AG04450 (cell line): ENCODE measurements around the gene PBX2. TPM values are rescaled to one million over a fixed set of nuclear protein-coding genes. Genes with fewer than 3 reads are reported as not detected.

Source experiments
- CTCF ChIA-PET: fragments of 300-600, 350-600 bp; formaldehyde crosslinking; extraction: SDS; loops from one replicate; lab custom pipeline; 2022; ENCODE audit warnings: antibody characterized with exemption, inconsistent platforms; lab: Charles Lee
- POLR2A ChIA-PET: fragments of 350-600 bp; formaldehyde crosslinking; extraction: SDS; loops from one replicate; lab custom pipeline; 2021; ENCODE audit warnings: antibody characterized with exemption, inconsistent platforms; lab: Yijun Ruan, JAX
- DNase-seq: peaks from one replicate; pipeline ENCODE4 v3.0.0-alpha.2; 2011; ENCODE audit warnings: low read depth, low spot score
- H3K27ac ChIP-seq: one replicate; pipeline ENCODE4 v1.5.1; 2012; ENCODE audit warnings: low read depth, low read length, control low read depth
- H3K27me3 ChIP-seq: one replicate; pipeline ENCODE4 v1.6.0; 2012; ENCODE audit warnings: low read length; ENCODE audit not compliant: control insufficient read depth, insufficient read depth
- H3K4me3 ChIP-seq: 2 replicates; pipeline ENCODE4 v1.5.1; 2011; ENCODE audit warnings: mild to moderate bottlenecking, low read depth, low read length, control low read depth
- H3K9me3 ChIP-seq: 2 replicates; pipeline ENCODE4 v1.5.1; 2012; ENCODE audit warnings: low read length; ENCODE audit not compliant: control insufficient read depth, insufficient read depth
- CTCF ChIP-seq: IDR thresholded peaks from 2 replicates; pipeline ENCODE4 v1.5.1; 2011; ENCODE audit warnings: low read depth, low read length, control low read depth, inconsistent platforms
- polyA plus RNA-seq: library from polyadenylated mRNA; depleted of rRNA; stranded (reverse); fragments of >200 nt; gene quantifications from 2 replicates; pipeline ENCODE4 v1.2.3, GENCODE V29; 2011

The PBX2 gene
- polyA plus RNA-seq, 1 experiment = 56.5 TPM

- Histone ChIP-seq H3K27ac (no peak overlapping the region), H3K27me3 (peaks cover 31% of the 10 kb centered on the region), H3K4me3 (peak overlapping the region; percentile 60), H3K9me3 (peaks cover 13% of the 10 kb centered on the region)
- no peak for TF ChIP-seq CTCF
- ChIA-PET CTCF (interaction anchor here (0.6 to 1.5 kb wide), 4 partner anchors 25 to 44 kb away, joined by 3 to 7 read pairs (median 5); no protein-coding TSS in a partner anchor), POLR2A (no interaction called here)
- no peak for DNase-seq
Measured at GRCh38 chr6:32151181-32151862, 38.7 kb downstream of the PBX2 start.

GRCh38 chr6:32149932-32150870, 39.8 kb downstream of the PBX2 start:
- Histone ChIP-seq H3K9me3 (peaks cover 13% of the 10 kb centered on the region), H3K27ac (no peak overlapping the region), H3K27me3 (peaks cover 40% of the 10 kb centered on the region), H3K4me3 (no peak overlapping the region)
- ChIA-PET CTCF (interaction anchor here (1.0 kb wide), 1 partner anchor 33 kb away, joined by 3 read pairs; no protein-coding TSS in a partner anchor), POLR2A (no interaction called here)
- no peak for TF ChIP-seq CTCF
- DNase-seq = no peak

GRCh38 chr6:32149092-32149755, 40.8 kb downstream of the PBX2 start:
- H3K9me3 ChIP-seq = peaks cover 13% of the 10 kb centered on the region
- no peak overlapping the region for H3K27ac ChIP-seq
- CTCF ChIA-PET = no interaction called here
- peaks cover 42% of the 10 kb centered on the region for H3K27me3 ChIP-seq
- POLR2A ChIA-PET = interaction anchor here (0.9 kb wide), 1 partner anchor 9 kb away, joined by 3 read pairs; no protein-coding TSS in a partner anchor
- no peak for TF ChIP-seq CTCF
- no peak overlapping the region for H3K4me3 ChIP-seq
- no peak for DNase-seq

GRCh38 chr6:32148289-32149091, 41.5 kb downstream of the PBX2 start:
- Histone ChIP-seq H3K27ac (no peak overlapping the region), H3K9me3 (peaks cover 13% of the 10 kb centered on the region), H3K4me3 (no peak overlapping the region), H3K27me3 (peaks cover 42% of the 10 kb centered on the region)
- CTCF ChIA-PET = interaction anchor here (1.2 kb wide), 1 partner anchor 10 kb away, joined by 3 read pairs; no protein-coding TSS in a partner anchor
- TF ChIP-seq CTCF = no peak
- no peak for DNase-seq
- POLR2A ChIA-PET = interaction anchor here (0.9 kb wide), 1 partner anchor 8 kb away, joined by 3 read pairs; no protein-coding TSS in a partner anchor
